ENCODE data around the gene ZBTB9.

Gene ZBTB9, protein sequence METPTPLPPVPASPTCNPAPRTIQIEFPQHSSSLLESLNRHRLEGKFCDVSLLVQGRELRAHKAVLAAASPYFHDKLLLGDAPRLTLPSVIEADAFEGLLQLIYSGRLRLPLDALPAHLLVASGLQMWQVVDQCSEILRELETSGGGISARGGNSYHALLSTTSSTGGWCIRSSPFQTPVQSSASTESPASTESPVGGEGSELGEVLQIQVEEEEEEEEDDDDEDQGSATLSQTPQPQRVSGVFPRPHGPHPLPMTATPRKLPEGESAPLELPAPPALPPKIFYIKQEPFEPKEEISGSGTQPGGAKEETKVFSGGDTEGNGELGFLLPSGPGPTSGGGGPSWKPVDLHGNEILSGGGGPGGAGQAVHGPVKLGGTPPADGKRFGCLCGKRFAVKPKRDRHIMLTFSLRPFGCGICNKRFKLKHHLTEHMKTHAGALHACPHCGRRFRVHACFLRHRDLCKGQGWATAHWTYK

DNA sequence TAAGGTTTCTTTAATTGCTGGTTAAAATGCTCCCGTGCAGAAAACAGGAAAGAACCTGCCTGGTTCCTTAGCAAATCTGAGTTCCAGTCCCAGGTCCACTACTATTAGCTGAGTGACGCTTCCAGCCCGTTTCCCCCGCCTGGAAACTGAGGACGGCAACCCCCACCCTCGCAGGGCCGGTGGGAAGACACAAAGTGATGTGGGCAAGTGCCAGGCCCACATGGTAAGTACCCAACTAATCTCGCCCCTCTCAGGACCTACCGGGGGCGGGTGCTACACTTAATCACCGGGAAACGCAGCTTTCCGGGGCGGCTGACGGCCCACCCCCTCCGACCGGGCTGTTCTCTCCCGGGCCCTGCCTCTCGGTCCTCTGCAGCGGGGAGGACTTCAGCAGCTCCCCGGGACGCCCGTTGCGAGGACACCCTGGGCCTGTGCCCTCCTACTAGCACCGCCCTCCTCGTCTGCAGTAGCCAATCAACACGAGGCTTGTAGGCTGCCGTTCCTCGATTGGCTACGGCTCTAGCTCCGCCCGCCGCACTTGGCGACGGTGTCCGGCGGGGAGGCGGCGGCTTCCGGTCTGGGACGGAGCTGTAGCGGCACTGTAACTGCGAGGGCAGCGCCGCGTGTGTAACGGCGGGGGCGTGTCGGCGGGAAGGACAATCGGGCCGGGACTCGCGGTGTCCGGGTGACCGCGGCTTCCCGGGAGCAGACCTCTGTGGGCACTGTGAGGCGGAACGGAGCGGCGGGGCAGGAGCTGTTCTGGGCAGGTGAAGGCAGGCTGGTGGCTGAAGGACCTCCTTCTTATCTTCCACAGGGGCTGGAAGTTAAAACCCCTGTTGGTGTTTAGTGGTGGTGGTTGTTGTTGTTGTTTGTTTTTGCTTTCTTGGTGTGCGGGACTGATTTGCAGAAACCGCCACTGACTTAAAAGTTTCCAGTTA is at the start of gene ZBTB9:
ZBTB9 (plus strand) TSS at position 568 of the 938 bp plus-strand sequence. CDS start 525 bp downstream, outside the sequence.
- Histone ChIP-seq H3K27ac (peak within 1 kb of the TSS; percentile 46 to 89), H3K4me3 (peak within 1 kb of the TSS; percentile 89)
- peak; percentile 97 for DNase-seq (ENCODE audit: low spot score)
- TF ChIP-seq, protein P1, sequence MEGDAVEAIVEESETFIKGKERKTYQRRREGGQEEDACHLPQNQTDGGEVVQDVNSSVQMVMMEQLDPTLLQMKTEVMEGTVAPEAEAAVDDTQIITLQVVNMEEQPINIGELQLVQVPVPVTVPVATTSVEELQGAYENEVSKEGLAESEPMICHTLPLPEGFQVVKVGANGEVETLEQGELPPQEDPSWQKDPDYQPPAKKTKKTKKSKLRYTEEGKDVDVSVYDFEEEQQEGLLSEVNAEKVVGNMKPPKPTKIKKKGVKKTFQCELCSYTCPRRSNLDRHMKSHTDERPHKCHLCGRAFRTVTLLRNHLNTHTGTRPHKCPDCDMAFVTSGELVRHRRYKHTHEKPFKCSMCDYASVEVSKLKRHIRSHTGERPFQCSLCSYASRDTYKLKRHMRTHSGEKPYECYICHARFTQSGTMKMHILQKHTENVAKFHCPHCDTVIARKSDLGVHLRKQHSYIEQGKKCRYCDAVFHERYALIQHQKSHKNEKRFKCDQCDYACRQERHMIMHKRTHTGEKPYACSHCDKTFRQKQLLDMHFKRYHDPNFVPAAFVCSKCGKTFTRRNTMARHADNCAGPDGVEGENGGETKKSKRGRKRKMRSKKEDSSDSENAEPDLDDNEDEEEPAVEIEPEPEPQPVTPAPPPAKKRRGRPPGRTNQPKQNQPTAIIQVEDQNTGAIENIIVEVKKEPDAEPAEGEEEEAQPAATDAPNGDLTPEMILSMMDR (IDR thresholded peaks at IDR 0.05): no peak

DNA sequence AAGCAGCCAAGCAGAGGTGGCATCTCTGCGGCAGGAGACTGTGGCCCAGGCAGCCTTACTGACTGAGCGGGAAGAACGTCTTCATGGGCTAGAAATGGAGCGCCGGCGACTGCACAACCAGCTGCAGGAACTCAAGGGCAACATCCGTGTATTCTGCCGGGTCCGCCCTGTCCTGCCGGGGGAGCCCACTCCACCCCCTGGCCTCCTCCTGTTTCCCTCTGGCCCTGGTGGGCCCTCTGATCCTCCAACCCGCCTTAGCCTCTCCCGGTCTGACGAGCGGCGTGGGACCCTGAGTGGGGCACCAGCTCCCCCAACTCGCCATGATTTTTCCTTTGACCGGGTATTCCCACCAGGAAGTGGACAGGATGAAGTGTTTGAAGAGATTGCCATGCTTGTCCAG is 49.5 kb upstream of the ZBTB9 start:
- TF ChIP-seq, protein P1 (IDR thresholded peaks at IDR 0.05): no peak
- no peak for DNase-seq (ENCODE audit: low spot score)
- H3K4me3 ChIP-seq: no peak overlapping the region
- H3K27ac ChIP-seq: no peak overlapping the region

DNA sequence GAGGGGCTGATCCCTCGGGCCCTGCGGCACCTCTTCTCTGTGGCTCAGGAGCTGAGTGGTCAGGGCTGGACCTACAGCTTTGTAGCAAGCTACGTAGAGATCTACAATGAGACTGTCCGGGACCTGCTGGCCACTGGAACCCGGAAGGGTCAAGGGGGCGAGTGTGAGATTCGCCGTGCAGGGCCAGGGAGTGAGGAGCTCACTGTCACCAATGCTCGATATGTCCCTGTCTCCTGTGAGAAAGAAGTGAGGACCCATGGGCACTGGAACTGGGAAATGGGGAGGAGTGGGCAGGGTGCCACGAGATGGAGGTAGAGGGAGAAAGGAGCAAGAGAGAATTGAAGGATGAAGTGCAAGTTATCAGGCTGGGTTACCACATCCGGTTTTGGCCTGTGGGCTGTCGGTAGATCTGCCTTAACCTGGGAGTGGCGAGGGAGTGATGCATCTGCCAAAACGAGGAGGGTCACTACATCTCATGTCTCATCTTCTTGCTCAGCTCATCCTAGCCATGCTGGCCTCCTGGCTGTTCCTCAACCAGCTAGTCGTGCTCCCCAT is 48.9 kb upstream of the ZBTB9 start:
- no peak overlapping the region for H3K27ac ChIP-seq
- TF ChIP-seq, protein P1 (IDR thresholded peaks at IDR 0.05): no peak
- no peak overlapping the region for H3K4me3 ChIP-seq
- no peak for DNase-seq (ENCODE audit: low spot score)

DNA sequence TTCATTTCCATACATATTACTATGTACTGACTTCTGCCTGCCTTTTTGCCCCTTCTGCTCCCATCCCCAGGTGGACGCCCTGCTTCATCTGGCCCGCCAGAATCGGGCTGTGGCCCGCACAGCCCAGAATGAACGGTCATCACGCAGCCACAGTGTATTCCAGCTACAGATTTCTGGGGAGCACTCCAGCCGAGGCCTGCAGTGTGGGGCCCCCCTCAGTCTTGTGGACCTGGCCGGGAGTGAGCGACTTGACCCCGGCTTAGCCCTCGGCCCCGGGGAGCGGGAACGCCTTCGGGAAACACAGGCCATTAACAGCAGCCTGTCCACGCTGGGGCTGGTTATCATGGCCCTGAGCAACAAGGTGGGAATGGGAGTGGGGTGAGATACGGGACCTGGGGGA is 48.2 kb upstream of the ZBTB9 start:
- Histone ChIP-seq H3K27ac (no peak overlapping the region), H3K4me3 (no peak overlapping the region)
- no peak for DNase-seq (ENCODE audit: low spot score)
- TF ChIP-seq, protein P1 (IDR thresholded peaks at IDR 0.05): no peak

DNA sequence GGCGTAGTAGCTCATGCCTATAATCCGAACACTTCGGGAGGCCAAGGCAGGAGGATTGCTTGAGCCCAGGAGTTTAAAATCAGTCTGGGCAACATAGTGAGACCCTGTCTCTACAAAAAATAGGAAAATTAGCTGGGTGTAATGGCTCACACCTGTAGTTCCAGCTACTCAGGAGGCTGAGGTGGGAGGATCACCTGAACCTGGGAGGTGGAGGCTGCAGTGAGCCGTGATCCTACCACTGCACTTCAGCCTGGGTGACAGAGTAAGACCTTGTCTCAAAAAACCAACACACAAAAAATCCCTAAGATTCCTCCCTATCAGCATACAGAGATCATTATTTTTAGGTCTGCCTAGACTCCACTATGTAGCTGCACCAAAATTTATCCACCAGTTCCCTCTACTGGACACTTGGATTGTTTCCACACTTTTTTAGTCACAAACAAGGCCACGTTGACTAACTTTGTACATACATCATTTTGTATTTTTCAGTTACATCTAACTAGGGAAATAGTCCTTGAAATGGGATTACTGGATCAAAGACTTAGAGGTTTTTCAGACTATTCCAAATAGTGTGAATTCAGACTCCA is 47.2 kb upstream of the ZBTB9 start:
- no peak for DNase-seq (ENCODE audit: low spot score)
- TF ChIP-seq, protein P1 (IDR thresholded peaks at IDR 0.05): no peak
- H3K4me3 ChIP-seq: no peak overlapping the region
- no peak overlapping the region for H3K27ac ChIP-seq

DNA sequence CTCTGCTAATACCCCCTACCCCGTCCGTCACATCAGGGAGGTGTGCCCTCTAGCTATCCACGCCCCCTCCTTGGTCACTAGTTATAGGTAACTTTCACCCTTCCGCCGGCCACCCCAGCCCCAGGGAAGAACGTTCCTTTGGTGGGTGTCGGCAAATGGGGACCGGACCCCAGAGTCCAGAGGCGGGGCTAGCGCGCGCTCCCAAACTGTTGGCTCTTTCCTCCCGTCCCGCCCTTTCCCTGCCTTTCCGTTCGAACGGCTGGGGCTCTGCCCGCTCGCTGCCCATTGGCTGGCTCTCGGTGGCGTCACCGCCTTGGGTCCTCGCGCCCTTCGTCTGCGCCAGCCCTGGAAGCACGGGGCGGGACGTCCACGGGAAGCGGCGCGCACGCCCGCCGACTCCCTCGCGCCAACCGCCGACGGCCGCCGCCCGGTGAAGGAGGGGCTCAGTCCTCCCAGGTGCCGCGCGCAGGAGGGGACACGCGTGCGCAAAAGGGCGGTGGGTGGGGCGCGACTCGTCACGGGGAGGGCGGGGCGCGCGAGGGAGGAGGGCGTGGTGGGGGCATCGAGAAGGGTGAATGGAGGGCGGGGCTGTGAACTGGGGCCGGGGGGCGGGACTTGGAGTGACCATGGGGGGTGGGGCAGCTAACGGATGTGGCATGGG is 44.2 kb upstream of the ZBTB9 start:
- H3K27ac ChIP-seq: peak overlapping the region; percentile 90 to 100
- H3K4me3 ChIP-seq: peak overlapping the region; percentile 95
- peak; percentile 99 for DNase-seq (ENCODE audit: low spot score)
- TF ChIP-seq, protein P1 (IDR thresholded peaks at IDR 0.05): no peak
